MM.1S (cell line): ENCODE measurements around the gene PSD2.

Experiments
- EZH2 ChIP-seq: fragments of 300-600 bp; sonication (generic); optimal IDR thresholded peaks from 2 replicates; pipeline ENCODE3; 2017; ENCODE audit warnings: low read depth, mild to moderate bottlenecking, antibody characterized with exemption, low read length, mixed read lengths
- EZH2phosphoT487 ChIP-seq: fragments of 300-600 bp; sonication (generic); IDR thresholded peaks from 2 replicates; pipeline ENCODE4 v1.6.1; 2018; ENCODE audit warnings: antibody characterized with exemption, low read length
- TF ChIP-seq, protein P1 (sequence below): fragments of 300-600 bp; sonication (generic); IDR thresholded peaks from 2 replicates; pipeline ENCODE4 v1.5.1; 2016; ENCODE audit warnings: antibody characterized with exemption, low read length, mixed read lengths

- TF ChIP-seq, protein P1, sequence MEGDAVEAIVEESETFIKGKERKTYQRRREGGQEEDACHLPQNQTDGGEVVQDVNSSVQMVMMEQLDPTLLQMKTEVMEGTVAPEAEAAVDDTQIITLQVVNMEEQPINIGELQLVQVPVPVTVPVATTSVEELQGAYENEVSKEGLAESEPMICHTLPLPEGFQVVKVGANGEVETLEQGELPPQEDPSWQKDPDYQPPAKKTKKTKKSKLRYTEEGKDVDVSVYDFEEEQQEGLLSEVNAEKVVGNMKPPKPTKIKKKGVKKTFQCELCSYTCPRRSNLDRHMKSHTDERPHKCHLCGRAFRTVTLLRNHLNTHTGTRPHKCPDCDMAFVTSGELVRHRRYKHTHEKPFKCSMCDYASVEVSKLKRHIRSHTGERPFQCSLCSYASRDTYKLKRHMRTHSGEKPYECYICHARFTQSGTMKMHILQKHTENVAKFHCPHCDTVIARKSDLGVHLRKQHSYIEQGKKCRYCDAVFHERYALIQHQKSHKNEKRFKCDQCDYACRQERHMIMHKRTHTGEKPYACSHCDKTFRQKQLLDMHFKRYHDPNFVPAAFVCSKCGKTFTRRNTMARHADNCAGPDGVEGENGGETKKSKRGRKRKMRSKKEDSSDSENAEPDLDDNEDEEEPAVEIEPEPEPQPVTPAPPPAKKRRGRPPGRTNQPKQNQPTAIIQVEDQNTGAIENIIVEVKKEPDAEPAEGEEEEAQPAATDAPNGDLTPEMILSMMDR, result no peak
- TF ChIP-seq EZH2 (no peak), EZH2phosphoT487 (no peak)
These were observed 13.1 kb downstream of the PSD2 start for GRCh38 chr5:139808481-139809330.
